OCI-LY1 (cell line): ENCODE data around the gene C3orf70.

Experiments
- EZH2 ChIP-seq: fragments of 200-600 bp; sonication (generic), shearing (Covaris generic); IDR thresholded peaks from 2 replicates; pipeline ENCODE4 v1.8.0; 2017; ENCODE audit warnings: borderline replicate concordance, mixed run types, mild to moderate bottlenecking, antibody characterized with exemption, low read length, moderate library complexity, mixed read lengths
- TF ChIP-seq, protein P1 (sequence below): fragments of 200-600 bp; sonication (generic), shearing (Covaris generic); IDR thresholded peaks from 2 replicates; pipeline ENCODE4 v1.5.1; 2017; ENCODE audit warnings: mild to moderate bottlenecking, antibody characterized with exemption, low read length, moderate library complexity, mixed read lengths

DNA sequence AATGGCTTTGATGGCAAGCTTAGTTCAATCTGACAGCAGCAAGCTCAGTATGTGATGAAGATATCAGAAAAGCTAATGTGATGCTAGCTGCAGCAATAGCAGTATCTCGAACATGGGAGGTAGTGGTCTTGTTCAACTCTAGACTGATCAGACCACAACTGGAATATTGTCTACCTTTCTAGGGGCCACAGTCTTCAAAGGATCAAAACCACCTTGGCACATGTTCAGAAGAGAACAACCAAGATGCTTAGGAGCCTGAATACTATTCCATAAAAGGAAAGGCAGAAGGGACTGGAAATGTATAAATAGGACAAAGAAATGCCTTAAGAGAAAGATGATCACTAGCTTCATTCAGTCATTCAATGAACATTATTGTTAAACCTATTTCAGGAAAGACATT lies 2.3 kb downstream of the C3orf70 start:
- TF ChIP-seq, protein P1, sequence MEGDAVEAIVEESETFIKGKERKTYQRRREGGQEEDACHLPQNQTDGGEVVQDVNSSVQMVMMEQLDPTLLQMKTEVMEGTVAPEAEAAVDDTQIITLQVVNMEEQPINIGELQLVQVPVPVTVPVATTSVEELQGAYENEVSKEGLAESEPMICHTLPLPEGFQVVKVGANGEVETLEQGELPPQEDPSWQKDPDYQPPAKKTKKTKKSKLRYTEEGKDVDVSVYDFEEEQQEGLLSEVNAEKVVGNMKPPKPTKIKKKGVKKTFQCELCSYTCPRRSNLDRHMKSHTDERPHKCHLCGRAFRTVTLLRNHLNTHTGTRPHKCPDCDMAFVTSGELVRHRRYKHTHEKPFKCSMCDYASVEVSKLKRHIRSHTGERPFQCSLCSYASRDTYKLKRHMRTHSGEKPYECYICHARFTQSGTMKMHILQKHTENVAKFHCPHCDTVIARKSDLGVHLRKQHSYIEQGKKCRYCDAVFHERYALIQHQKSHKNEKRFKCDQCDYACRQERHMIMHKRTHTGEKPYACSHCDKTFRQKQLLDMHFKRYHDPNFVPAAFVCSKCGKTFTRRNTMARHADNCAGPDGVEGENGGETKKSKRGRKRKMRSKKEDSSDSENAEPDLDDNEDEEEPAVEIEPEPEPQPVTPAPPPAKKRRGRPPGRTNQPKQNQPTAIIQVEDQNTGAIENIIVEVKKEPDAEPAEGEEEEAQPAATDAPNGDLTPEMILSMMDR: no peak
- TF ChIP-seq EZH2: no peak
